ENCODE data around the gene EHBP1L1.

Gene EHBP1L1

DNA sequence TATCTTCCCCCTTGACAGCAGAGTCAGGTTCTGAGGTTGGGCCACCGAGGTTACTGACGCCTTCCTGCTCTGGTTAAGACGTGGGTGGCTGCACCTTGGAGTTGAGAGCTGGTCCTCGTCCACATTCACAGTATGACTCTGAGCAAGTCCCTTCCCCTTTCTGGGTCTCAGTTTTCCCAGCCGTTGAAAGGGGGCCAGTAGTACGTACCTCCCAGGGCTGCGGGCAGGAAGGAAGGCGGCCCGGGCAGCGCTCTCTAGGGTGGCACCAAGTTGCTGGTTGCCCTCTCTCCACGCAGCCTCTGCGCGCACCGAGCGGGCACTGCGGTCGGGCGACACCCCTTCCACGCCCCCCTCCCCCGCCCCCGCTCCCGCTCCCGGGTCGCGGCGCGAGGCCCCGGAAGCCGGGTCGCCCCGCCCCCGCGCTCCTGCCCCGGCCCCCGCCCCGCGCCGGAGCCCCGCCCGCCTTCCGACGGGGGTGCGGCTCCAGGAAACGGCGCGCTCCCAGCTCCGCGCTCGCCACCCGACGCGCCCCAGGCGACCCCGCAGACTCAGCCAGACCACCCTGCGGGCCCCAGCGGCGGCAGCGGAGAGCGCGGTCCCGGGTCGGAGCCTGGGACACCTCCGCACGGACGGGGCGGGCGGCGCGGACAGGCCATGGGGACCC, at the start of gene EHBP1L1:
Gene EHBP1L1 (plus strand): TSS at position 486 of the 664 bp plus-strand sequence. CDS start 250 bp downstream, outside the sequence.
- peak; percentile 53 for DNase-seq (ENCODE audit: low spot score)

DNA sequence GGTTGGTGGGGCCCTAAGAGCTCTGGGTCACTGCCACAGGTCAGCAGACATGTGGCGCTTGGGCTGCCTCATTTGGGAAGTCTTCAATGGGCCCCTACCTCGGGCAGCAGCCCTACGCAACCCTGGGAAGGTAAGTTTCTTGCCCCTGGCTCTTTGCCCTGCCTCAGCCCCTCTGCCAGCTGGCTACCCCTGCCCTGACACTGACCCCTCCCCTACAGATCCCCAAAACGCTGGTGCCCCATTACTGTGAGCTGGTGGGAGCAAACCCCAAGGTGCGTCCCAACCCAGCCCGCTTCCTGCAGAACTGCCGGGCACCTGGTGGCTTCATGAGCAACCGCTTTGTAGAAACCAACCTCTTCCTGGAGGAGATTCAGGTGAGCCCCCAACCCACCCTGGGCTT, 49.1 kb upstream of the EHBP1L1 start:
- DNase-seq (ENCODE audit: low spot score) = no peak

DNA sequence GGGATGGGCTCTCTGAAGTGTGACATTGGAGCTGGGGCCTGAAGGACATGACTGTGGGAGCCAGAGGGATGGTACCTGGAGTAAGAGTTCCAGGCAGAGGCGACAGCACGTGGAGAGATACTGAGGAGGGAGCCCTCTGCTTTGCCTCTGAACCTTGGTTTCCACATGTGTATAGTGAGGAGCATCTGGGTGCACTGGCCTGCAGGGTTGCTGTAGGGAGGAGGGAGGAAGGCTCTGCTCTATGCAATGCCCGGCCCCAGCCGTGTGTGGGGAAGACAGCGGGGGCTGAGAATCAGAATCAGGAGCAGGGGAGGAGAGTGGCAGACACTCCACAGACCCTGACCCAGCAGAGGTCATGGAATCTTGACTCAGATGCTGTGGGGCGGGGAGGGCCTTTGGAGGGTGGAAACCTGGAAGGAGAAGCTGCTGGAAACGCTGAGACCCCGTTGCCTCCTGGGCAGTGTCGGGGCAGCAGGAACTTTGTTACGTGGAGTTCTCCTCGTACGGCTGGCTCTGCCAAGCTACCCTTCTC, 47.0 kb upstream of the EHBP1L1 start:
- no peak for DNase-seq (ENCODE audit: low spot score)

DNA sequence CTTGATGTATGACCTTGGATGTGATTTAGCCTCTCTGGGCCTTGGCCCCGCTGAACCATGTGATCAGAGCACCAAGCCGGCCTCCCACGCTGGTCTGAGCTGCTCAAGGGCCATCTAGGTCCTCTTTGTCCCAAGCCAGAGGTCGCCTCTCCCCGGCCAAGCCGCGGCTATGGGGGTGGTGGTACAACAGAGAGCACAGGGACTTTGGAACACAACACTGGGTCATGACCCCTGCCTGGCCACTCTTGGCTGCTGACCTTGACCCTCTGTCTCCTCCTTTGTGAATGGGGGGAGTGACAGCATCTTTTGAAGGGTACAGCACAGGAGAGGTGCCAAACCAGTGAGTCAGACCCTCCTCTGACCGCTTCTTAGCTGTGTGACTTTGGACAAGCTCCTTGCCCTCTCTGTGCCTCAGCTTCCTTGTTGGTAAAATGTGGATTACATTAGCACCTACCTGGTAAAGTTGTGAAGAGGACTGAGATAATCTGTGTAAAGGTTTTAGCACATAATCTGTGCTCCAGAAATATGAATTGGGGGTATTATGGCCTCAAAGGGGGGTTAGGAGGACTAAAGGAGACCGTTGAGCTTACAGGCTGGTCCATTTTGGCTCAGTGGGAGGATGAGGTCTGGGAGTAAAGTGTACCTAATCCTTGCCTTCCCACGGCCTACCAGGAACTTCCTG, 46.2 kb upstream of the EHBP1L1 start:
- DNase-seq (ENCODE audit: low spot score) = no peak

DNA sequence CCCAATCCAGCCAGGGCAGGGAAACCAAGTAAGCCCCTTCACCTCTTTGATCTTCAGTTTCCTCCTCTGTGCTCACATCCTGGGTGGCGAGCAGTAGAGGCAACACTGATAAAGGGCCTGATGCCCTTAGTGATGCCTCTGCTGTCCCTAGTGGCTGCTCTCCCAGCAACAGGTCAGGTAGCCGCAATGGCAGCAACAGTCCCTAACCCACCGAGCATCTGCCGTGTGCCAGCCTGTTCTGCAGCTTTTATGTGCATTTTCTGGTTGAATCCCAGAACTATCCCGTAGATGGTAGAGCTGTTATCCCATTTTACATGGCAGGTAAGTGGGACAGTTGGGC, 45.7 kb upstream of the EHBP1L1 start:
- no peak for DNase-seq (ENCODE audit: low spot score)

DNA sequence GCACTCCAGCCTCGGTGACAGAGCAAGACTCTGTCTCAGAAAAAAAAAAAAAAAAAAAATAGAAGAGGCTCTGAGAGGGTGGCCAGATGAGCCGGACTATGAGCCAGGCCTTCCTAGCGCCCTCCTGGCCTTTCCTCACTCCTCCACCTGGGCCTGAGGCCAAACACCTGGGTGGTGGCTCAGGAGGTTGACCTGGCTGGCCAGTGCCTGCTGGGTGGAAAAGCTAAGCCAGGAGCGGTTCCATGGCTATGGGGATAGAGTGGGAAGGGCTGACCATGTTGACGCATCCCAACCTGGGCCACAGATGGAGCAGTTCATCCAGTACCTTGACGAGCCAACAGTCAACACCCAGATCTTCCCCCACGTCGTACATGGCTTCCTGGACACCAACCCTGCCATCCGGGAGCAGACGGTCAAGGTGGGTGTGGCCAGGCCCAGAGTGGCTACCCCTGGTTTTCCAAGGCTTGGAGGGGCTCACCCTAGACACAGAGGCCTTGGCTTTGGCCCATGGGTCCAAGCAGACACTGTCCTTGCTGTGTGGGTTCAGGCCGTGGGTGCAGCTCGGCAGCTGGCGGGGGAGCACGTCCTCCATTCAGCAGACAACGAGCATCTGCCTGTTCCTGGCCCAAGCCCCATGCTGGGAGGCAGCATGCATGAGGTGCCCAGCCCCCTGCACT, 43.3 kb upstream of the EHBP1L1 start:
- DNase-seq (ENCODE audit: low spot score) = no peak

DNA sequence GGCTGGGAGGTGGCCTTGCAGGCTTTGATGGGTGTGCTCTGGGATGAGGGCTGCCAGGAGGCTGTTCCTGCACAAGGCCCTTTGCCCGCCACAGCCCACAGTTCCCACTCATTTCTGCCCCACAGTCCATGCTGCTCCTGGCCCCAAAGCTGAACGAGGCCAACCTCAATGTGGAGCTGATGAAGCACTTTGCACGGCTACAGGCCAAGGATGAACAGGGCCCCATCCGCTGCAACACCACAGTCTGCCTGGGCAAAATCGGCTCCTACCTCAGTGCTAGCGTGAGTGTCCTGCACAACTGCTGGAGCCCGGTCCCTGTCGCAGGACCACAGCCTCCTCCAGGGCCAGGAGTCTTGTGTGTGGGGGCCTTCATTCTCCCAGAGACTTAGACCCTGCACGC, 40.8 kb upstream of the EHBP1L1 start:
- no peak for DNase-seq (ENCODE audit: low spot score)

DNA sequence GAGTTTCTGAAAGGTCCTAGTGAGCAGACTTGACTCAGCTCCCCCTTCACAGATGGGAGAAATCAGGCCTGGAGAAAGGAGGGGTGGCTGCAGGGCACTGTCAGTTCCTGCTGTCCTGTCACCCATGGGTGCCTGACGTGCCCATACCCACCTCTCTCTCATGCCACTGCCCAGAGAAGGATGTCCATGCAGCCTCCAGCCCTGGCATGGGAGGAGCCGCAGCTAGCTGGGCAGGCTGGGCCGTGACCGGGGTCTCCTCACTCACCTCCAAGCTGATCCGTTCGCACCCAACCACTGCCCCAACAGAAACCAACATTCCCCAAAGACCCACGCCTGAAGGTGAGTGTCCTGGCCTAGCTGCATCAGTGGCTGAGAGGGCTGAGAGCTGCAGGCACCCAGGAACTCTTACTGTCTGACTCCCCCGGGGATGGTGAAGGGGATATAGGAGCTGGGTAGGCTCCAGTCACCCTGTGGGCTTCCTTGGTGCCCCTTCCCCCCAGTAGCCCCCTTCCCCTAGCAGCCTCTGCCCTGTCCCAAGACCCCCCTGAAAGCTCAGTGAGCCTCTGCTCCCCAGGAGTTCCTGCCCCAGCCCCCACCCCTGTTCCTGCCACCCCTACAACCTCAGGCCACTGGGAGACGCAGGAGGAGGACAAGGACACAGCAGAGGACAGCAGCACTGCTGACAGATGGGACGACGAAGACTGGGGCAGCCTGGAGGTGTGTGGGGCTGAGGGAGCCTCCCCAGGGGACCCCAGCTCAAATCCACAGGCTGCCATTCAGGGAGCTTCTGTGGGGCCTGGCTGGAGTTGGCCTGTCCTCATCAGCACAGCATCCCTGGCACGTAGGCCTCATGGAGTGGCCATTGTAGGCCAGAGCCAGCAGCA, 39.2 kb upstream of the EHBP1L1 start:
- no peak for DNase-seq (ENCODE audit: low spot score)

DNA sequence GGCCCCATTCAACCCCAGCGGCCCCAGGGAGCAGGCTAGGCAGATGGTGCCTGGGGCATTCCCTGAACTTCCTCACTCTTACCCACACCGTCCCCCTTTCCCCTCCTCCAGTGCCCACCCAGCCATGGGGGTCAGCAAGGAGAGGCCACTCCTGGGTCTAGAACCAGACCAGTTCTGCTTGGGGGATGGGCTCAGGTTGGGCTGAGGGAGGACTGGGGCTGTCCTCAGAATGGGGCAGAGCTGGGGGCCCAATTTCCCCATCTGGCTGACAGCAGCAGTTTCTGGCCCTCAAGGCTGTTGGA, 38.6 kb upstream of the EHBP1L1 start:
- no peak for DNase-seq (ENCODE audit: low spot score)

DNA sequence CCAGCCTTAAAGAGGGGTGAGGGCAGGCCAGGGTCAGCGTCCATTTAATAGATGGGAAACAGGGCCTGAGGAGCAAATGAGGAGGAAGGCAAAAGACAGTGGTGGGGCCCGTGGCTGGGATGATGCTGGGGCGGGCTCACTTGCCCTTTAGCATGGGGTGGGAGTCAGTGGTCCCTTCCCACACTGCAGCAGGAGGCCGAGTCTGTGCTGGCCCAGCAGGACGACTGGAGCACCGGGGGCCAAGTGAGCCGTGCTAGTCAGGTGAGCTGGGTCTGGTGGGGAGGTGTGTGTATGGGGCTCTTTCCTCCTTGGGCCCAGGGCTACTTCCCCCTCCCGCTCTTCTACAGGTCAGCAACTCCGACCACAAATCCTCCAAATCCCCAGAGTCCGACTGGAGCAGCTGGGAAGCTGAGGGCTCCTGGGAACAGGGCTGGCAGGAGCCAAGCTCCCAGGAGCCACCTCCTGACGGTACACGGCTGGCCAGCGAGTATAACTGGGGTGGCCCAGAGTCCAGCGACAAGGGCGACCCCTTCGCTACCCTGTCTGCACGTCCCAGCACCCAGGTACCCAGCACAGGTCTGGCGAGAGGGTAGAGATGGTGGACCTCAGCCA, 38.1 kb upstream of the EHBP1L1 start:
- no peak for DNase-seq (ENCODE audit: low spot score)

DNA sequence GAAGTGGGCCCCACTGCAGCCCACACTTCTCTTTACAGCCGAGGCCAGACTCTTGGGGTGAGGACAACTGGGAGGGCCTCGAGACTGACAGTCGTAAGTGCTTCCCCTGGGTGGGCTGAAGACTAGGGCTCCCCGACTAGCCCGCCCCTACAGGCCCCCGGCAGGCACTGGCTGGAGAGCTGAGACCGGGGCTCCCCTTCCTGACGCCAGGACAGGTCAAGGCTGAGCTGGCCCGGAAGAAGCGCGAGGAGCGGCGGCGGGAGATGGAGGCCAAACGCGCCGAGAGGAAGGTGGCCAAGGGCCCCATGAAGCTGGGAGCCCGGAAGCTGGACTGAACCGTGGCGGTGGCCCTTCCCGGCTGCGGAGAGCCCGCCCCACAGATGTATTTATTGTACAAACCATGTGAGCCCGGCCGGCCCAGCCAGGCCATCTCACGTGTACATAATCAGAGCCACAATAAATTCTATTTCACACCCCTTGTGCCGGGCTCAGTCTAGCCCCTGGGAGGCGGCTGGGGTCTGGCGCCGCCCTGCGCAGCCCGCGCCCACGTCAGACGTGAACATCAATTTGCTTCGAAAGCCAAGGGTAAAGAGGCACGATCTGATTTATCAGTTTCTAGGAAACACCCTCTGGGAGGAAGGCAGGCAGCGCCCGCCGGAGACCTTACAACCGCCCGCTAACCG, 37.5 kb upstream of the EHBP1L1 start:
- DNase-seq (ENCODE audit: low spot score) = no peak

DNA sequence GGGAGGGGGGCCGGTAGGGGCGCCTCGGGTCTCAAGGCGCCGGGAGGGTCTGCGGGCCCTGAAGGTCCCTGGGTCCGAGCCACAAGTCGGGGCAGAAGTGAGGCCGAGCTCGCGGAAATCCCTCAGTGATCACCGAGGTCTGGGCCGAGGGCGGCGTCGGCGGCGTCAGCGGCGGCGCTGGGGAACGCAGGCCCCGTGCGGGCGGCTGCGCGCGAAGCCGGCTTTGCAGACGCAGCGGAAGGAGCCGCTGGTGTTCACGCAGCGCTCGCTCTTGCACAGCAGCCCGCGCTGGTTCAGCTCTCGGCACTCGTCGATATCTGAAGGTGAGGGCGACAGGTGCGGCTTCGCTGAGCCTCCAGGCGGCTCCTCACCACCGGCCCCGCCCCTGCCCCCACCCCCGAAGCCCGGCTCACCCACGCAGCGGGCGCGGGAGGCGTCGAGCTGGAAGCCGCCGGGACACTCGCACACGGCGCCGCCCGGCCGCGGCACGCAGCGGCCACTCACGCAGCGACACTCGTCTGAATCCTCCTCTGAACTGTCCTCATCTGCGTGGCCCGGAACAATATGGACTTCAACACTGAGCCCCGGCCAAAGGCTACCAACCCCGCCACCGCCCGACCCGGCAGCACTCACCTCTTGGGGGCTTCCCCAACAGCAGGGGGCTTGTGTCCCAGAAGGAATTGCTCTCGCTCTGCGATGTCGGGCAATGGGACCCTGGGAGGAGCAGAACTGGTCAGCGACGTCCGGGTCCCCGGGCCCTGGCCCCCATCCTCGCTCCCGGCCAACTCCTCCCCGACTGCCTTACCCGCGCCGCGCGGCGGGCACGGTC, 36.7 kb upstream of the EHBP1L1 start:
- no peak for DNase-seq (ENCODE audit: low spot score)

DNA sequence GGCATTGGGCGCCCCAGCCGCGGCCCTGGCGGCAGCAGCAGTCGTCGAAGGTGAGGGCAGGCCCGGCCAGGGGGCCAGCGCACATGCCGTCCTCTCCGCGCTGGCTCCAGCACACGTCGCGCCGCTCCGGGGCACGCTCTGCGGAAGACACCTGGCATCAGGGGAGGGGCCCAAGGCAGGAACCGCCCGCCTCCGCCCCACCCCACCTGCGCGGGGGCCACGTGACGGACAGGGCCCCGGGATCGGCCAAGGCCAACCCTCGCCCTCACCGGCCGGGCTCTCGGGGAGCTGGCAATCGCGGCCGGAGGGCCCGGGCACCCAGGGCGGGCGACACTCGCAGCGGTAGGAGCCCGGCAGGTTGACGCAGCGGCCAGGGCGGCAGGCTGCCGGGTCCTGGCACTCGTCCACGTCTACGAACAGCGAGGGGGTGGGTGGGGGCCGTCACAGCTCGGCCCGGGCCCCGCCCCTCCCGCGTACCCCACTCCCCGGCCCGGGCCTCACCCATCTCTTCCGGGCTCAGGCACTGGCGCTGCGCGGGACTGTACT, 36.0 kb upstream of the EHBP1L1 start:
- no peak for DNase-seq (ENCODE audit: low spot score)

DNA sequence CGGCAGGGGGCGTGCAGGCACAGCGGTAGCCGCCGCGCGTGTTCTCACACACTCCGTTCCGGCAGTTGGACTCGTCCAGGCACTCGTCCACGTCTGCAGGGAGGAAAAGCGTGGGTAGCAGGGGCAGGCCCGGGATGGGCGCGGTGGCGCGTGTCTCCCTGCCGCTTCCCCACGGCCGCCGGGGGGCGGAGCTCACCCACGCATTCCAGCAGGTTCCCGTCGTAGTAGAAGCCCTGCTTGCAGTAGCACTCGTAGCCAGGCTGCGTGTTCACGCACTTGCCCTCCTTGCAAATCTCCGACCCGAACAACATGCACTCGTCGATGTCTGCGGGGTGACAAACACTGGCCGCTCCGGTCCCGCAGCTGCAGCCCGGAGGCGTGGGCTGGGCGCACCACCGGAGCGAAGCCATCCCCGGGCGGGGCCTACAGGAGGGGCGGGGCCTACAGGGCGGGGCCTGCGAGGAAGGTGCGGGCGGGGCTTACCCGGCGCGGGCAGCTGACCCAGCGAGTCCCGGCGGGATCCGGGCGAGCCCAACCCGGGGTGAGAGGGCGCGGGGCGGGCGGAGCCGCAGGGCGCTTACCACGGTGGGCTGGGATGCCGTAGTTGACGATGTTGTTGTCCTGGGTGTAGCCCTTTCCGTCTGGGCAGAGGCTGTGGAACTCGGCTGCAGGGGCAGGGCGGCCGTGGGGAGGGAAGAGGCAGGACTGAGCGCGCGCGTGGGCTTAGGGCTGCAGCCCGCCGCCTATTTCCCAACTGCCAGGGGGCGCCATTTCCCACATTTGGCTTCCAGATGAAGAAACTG, 35.4 kb upstream of the EHBP1L1 start:
- peak; percentile 85 for DNase-seq (ENCODE audit: low spot score)

DNA sequence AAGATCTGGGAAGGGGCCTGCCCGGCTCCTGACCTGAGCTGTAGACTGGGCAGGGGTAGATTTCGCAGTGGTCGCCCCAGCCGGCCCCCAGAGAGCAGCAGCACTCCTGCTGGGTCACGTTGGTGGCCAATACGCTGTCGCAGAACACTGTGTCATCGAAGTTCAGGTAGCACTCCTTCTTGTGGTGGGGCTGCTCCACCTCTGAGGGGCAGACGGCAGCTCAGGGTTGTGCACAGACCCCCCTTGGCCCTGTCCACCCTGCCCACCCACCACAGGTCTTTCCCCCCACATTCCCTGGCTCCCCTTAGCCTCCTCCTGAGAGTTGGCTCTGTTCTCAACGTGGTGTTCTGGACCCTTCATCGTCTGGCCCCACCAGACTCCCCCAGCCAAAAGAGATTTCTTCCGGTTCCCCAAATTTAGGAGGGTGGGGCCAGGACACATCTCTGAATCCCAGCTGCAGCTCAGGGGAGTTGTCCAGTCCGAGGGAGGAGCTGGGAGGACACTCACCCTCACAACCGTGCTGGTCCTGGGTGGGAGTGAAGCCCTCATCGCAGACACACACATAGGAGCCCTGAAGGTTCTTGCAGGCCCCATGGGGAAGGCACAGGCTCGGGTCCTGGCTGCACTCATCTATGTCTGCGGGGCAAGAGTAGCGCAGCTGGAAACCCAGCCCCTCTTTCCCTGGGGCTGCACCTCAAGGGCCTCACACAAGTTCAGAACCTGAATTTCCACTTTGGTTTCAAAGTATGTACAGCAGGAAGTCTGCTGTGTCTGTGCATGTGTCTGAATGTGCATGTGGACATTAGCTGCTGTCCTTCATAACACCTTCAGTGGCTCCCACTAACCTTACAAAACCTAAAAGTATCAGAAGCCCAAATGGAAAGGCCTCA, 34.5 kb upstream of the EHBP1L1 start:
- no peak for DNase-seq (ENCODE audit: low spot score)

DNA sequence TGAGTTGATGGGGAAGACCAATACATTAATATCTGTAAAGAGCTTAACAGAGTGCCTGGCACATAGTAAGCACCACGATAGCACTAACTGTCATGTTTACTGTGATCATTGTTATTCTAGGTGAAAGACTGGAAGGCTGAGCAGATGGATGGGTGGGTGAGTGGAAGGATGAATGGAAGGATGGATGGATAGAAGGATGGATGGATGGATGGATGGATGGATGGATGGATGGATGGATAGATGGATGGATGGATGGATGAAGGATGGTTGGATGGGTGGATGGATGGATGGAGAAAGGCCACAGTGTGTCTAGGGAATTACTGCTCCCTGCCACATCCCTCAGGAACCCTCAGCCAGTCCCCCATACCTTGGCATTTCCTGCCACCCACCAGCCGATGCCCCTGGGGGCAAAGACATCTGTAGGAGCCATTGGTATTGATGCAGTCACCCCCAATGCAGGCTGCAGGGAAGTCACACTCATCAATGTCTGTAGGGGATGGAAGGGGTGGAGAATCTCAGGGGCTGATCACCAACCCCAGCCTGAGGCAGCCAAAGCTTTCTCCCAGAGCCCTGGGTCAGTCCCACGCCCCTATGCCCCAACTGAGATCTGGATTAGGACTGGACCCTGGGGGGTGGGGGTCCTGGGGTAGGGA, 33.0 kb upstream of the EHBP1L1 start:
- no peak for DNase-seq (ENCODE audit: low spot score)

DNA sequence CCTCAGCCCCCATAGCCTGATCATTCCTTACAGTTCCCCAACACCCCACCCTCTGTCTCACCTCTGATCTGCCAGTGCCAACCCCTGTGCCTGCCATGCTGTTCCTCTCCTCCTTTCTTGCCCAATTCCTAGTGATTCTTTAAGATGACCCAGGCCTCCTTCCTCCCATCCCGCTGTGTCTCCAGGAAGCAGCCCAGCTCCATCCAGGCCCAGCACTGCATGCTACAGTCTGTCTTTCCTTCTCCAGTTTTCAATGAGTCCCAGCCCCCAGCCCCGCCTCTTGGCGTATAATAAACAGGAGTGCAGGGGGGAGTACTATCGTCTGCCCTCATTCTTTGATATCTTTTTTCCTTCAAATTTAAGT, 30.0 kb upstream of the EHBP1L1 start:
- DNase-seq (ENCODE audit: low spot score) = no peak
